ENCODE measurements around the gene EVI2B.

GRCh38 chr17:31283841-31284240, 30.0 kb downstream of the EVI2B start:
- TF ChIP-seq CTCF (conservative IDR thresholded peaks at IDR 0.05; ENCODE audit: low read depth, low read length) (no peak), EZH2 (IDR thresholded peaks at IDR 0.05; ENCODE audit: low read length, unreplicated experiment) (no peak), EZH2phosphoT487 (IDR thresholded peaks at IDR 0.05; ENCODE audit: borderline replicate concordance, low read length) (no peak)

Data from PC-3 (cell line).